Stimulated activated naive CD4-positive, alpha-beta T cell treated with Interleukin-2 at 50 U/mL for 16 hours (primary cell): Measurements from ENCODE around the gene HOXC5.

Source experiments
- DNase-seq: peaks from one replicate; lab custom pipeline; 2025; lab: John Stamatoyannopoulos, UW

Gene HOXC5

DNA sequence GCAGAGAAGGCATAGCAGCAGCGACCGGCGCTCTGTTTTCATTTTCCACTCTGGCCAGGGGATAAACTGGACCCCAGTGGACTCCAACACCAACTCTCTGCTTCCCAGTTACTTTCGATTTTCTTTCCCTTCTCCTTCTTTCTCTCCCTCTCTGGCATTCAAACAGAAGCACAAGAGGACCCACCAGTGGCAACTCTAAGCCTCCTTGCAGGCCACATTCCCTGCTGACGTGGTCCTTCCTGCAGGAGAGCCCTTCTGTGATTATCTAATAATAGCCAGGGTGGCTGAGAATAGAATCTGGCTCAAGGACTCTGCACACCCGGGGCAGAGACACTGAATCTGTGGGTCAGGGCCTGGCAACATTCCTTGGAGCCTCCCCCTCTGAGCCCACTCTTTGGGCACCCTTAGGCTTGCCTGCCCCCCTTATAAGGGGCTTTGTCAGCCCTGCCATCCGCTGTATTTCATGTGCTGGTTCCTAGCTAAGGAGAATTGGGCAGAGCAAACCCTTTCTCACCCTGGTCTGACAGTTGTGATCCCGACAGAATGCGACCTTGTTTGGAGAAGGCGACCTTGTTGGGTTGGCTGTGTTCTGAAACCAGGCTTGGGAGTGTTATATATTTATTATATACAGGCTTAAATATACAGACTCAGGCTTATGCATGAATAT is 12.8 kb upstream of the HOXC5 start:
- no peak for DNase-seq

DNA sequence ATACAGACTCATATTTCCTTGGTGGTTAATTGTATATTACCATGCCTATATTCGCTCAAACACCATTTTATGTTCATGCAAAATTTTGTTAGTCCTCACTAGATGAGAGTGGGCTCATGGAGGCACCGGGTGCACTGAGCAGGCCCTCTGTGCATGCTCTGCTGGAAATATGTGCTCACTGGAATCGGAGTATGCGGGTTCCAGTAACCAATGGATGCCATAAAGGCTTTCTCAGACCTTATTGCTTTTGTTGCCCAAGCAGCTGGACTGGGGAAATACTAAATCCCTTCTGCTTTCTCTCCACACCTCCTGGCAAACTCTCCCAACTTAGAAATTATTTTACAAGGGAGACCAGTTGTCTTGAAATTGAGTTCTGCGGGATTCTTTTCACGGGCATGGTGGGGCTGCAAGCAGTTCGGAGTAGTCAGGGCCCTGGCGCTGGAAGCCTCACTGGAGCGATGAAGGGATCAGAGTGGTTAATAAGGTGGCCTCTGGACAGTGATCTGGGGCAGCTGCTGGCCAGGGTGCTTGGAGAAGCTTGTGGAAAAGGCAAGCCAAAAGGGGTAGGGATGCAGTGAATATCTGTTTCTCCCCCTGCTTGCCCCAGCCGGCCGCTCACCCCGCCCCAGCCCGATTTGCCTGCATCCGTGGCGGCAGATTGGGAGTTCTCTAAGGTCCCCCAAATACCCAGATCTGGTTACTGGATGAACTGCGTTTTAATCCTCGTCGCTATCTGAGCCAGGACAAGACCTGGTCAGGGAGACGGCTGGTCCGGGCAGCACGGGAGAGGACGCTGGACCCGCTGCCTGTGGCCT is 12.1 kb upstream of the HOXC5 start:
- no peak for DNase-seq

DNA sequence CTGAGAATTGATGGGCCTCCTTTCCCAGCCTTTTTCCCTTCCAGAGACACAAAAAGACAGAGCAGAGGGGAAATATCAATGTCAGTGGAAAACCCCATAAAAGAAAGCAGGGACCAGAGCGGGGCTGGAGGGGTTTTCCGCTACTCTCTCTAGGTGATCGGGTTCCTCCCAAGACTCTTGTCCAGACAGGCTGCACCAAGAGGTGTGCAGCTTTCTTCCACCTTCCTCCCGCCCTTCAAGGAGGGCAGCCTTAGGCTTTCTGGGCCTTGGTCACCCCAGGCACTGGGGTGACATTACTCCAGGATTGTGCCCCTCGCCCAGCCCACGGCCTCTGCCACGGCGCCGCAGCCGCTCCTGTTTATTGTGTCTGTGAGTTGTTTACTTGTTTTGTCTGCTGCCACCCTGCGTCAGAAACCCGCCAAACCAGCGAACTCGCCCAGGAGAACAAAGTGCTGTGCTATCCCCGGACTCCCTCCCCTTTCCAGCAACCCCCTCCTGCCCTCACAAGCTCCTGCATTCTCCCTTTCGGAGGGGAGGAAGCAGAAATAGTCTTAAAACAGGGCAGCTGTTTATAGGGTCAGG is 11.3 kb upstream of the HOXC5 start:
- no peak for DNase-seq

DNA sequence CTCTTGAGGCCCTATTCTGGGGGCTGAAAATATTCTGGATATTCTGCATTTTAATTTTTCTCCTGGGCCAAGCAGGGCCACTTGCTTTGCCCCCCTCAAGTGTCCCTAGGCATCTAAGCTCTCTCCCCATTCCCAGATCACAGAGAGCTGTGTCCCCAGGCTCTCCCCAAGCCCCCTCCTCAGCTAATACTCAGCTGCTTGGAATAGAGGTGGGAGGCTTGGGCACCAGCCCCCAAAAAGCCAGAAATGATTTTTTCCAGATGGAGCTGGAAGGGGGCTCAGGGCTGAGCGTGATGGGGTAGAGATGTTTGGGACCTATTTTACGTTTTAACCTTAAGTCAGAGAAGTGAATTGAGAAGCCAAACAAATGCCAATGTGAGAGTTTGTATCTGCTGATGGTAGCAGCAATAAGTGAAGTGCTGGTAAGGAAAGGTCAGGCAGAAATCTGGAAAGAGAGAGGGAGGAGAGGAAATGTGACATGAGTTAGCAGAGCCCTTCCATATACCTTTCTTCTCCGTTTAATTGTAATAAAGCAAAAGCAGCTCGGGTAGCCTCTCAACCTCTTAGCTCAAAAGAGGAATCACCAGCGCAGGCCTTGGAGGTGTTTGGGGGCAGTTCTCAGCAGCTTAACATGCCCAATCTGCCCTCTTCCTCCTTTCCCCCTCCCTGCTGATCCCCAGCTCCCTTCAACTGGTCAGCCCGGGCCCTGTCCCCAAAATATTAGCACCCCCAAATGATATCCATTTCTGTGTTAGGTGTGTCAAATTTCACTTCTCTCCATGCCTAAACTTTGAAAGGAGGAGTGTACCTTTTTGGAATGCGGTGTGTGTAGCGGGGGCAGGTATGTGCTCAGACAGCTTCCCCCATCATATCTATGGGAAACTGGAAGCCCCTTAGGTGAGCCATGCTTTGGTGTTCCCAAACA is 9.6 kb upstream of the HOXC5 start:
- no peak for DNase-seq

DNA sequence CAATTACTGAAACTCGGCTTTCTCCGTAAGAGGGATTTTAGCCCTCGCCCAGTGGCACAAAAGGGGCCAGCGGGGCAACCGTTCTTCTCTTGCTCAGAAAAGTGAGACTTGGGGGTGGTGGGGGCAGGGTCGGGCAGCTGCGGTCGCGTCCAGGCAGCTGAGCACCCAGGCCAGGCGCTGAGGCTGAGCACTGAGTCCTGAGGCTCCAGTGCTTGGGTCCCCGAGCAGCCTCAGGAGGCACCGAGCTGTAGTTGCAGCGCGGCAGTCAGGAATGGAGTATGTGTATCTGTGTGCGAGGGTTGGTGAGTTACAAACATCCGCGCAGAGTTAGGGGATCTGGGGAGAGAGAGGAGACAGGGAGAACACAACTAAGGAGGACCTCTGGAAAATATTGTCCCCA is 8.7 kb upstream of the HOXC5 start:
- DNase-seq: no peak

DNA sequence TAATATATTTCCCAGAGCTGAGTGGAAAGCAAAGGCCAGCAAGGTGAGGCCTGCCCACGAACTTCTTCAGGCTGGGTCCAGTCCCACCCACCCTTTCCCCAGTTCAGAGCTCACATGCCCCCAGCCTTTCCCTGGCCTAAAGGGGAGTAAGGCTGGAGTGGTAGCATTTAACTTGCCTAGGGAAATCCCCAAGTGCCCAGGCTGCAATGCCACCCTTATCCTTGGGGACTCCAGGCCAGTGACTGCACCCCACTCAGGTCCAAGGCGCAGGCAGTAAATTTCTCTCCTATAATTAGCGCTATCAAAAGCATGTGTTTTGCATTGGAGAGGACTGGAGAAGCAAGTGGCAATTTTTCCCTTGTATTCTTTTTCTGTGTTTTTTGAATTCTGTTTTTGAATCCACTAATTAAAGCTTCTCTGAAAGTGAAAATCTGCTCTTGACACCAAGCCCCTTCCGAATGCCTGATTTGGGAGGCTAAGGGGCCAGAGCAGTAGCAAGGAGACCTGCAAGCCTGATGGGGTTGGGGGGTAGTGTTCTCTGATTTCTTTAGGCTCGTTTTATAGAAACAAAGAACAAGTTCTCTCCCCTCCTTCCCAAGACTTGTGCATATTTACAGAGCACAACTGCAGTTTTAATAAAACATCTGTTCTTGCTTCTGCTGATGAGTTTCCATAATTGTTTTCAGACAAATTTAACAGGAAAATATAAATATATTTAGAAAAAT is 8.1 kb upstream of the HOXC5 start:
- DNase-seq: no peak

DNA sequence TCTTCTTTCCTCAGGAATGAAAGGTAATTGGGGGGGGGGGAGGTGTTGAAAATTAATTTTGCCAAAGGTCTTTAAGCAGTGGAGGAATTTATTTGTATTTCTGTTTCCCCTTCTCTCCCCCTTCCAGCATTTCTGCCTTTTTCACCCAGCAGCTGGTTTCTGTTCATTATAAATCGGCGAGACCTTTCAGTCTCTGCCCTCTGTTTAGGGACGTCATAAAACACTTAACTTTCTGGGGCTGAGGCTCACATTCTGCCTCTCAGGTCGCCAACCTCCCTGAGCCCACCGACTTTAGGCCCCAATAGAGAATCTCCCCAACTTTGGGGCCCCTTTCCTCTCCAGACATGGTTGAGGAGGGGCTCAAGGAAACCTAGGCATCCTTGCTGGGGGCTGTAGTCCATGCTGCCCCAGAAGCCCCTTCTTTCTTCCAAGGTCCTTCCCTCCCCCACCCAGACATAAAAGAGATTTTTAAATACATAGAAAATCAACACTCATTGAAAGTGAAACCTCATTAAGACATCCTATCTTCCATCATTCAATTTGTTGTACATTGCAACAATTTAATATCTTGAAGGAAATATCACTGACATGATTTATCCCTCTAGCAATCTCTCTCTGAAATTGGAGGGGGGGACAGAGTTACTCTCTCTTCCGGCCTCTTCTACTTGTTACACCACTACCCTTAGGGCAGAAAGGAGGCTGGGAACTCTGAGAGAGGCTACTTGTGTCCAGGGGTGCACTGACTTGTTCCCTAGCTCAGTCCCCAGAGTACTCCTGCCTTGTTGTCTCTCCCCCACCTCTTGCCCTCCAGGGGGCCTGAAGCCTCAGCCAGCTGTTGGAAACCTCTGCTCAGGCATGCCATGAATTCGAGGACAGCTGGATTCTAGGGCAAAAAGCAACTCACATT is 7.1 kb upstream of the HOXC5 start:
- no peak for DNase-seq

DNA sequence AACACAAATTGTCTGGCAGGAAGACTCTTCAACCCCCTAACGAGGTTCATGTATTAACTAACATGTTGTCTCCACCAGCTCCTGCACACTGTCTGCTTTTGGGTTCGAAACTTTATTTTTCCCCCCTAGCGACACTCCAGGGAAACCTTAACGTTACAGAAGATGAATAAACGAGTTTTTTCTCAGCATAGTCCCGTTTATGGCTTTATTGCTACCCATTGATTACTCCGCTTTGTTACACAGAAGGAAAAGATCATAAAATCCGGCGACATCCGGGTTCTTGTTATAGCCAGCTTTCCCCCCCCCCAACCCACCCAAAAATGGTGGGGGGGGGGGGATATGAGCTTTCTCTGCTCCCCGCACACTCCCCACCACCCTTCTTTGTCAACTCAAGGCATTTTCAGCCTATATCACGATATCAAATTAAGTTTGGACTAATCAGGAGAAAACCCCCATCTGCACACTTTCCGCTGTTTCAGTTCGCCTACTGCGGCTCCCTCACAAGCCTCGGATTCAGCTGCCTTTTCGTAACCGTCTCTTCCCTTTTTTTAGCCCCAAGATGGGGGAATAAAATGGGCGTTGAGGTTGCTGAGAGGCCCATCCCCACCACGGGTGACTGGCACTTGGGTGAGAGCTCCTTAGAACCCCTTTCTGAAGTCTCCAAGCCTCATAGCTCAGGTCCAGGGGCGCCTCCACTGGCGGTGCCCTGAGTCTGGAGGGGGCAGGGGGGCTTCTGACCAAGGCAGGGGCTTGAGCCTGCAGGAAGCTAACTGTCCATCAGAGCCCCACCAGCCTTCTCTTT is 6.0 kb upstream of the HOXC5 start:
- no peak for DNase-seq

DNA sequence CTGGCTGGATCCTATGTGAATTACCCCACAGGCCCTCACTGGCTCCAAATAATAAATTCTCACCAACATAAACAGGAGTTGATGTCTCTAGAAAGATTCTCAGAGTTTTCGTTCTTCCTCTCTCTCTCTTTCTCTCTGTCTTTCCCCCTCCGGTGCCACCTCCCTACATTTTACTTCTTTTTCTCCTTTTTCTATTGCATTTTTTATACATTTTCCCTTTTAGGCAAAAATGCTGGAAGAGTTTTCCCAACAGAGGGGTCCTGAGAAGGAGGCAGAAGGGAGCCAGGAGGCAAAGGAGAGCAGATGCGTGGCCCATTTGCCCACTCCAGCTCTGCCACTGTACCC is 5.4 kb upstream of the HOXC5 start:
- DNase-seq: no peak

DNA sequence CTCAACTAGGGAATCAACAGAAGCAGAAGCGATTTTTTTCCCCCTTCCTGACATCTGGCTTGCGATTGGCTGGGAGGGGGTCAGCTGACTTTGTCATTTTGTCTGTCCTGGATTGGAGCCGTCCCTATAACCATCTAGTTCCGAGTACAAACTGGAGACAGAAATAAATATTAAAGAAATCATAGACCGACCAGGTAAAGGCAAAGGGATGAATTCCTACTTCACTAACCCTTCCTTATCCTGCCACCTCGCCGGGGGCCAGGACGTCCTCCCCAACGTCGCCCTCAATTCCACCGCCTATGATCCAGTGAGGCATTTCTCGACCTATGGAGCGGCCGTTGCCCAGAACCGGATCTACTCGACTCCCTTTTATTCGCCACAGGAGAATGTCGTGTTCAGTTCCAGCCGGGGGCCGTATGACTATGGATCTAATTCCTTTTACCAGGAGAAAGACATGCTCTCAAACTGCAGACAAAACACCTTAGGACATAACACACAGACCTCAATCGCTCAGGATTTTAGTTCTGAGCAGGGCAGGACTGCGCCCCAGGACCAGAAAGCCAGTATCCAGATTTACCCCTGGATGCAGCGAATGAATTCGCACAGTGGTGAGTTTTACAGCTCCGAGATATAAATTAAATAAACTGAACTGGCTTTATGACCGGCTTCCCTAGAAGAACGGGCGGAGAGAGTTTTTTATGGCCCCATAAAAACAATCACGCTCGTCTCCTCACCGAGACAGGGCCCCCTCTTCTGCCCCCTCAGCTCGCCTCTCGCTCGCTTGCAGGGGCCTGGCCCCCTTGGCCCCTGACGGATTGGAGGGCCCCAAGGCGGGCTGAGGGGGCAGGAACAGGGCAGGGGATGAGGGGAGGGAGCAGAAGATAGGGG is 4.3 kb upstream of the HOXC5 start, which contains the start of gene HOXC6:
HOXC6 (plus strand) TSS at position 127 of the 888 bp plus-strand sequence; CDS start at position 209, 82 bp downstream.
- no peak for DNase-seq

DNA sequence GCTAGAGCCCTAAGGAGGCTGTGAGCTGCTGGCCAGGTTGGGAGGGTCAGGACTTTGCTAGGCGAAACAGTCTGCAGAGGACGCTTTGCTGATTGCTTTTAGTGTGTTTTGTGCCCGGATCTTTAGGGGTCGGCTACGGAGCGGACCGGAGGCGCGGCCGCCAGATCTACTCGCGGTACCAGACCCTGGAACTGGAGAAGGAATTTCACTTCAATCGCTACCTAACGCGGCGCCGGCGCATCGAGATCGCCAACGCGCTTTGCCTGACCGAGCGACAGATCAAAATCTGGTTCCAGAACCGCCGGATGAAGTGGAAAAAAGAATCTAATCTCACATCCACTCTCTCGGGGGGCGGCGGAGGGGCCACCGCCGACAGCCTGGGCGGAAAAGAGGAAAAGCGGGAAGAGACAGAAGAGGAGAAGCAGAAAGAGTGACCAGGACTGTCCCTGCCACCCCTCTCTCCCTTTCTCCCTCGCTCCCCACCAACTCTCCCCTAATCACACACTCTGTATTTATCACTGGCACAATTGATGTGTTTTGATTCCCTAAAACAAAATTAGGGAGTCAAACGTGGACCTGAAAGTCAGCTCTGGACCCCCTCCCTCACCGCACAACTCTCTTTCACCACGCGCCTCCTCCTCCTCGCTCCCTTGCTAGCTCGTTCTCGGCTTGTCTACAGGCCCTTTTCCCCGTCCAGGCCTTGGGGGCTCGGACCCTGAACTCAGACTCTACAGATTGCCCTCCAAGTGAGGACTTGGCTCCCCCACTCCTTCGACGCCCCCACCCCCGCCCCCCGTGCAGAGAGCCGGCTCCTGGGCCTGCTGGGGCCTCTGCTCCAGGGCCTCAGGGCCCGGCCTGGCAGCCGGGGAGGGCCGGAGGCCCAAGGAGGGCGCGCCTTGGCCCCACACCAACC is 3.1 kb upstream of the HOXC5 start:
- DNase-seq: no peak

DNA sequence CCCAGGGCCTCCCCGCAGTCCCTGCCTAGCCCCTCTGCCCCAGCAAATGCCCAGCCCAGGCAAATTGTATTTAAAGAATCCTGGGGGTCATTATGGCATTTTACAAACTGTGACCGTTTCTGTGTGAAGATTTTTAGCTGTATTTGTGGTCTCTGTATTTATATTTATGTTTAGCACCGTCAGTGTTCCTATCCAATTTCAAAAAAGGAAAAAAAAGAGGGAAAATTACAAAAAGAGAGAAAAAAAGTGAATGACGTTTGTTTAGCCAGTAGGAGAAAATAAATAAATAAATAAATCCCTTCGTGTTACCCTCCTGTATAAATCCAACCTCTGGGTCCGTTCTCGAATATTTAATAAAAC is 2.4 kb upstream of the HOXC5 start:
- no peak for DNase-seq

DNA sequence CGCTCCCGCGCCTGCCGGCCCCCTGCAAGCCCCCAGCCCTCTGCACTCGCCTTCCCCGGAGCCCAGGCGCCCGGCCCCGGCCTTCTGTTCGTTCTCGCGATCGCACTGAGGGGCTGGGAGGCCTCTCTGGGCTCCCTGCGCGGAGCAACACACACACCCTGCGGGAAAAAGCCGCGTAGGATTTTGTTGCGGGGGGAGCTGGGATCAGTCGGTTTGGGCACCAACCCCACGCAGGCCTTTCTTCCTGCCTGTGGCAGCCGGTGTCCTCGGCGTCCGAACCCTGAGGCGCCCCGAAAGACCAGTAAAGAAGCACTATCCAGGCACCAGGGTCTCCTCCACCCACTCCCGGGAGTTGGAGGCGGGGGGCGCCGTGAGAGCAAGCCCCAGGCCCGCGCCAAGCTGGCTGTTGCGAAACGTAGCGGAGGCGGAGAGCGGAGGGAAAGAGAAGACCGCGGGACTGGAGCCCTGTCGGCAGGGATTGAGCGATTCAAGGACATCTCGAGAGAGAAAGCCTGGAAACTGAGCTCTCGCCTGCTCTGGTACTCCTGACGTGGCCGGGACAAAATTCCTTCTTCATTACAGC is 1.9 kb upstream of the HOXC5 start:
- DNase-seq: no peak

DNA sequence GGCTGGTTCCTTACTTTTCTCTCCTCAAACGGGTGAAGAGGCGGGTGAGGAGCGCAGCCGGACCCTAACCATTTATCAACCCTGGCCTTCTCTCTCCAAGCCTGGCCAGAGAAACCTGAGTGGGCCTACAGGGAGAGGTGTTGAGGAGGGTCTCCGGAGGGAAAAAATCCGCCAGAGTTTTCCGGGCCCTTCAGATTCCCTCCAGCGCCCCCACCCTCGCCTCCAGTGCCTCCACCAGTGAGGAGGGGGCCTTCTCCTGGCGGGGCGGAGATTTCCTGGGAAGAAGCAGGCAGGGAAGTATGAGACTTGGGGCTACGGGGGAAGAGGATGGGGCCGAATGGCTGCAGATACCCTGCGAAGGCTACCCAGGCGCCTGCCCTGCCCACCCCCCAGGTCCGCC is 1.4 kb upstream of the HOXC5 start:
- no peak for DNase-seq

DNA sequence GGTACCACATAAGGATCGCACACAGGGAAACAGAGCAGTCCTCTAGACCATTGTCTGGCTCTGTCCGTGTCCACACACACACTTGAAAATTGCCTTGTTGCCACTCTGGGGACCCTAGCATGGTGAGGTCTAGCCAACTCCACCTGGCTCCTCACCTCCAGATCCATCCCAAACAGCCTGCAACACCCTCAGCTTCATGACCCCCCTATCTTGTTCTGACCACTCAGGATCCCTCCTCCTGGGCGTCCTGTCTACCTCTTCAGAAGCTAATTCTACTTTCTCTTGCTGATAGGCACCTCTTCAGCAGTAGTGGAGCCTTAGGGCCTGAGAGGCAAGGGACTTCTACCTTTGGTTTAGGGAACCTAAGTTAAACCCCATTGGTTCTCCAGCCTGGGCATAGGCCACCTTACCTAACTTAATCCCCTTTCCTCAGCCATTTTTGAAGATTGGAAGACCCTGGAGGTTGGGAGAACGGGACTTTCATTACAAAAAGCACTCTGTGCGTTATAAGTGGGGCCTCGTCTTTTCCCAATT is 697 bp upstream of the HOXC5 start:
- no peak for DNase-seq

DNA sequence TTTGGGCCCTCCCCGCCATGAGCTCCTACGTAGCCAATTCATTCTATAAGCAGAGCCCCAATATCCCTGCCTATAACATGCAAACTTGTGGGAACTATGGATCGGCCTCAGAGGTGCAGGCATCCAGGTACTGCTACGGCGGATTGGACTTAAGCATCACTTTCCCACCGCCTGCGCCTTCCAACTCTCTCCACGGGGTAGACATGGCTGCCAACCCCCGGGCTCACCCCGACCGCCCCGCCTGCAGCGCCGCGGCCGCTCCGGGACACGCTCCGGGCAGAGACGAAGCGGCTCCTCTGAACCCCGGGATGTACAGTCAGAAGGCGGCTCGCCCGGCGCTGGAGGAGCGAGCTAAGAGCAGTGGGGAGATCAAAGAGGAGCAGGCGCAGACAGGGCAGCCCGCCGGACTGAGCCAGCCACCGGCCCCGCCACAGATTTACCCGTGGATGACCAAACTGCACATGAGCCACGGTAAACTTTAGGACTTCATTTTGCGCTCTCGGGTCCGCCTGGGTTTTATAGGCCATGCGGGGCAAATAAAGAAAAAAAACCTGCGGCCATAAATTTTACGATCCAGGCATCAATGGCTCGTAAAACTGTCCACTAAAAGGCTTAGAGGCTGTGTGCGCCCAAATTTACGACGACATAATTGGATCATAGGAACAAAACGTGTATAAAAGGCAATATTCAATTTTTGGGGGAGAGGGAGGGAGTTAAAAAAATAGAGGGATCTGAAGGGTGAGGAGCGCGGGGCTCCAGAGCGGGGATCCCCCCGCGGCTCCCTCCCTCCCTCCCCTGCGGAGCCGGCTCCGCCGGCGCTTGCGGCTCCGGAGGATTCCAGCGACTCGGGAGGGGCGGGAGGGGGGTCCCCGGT is 493 bp downstream of the HOXC5 start:
- no peak for DNase-seq
